IMR-90 (cell line): ENCODE measurements around the gene KPNA1. TPM values are rescaled to one million over a fixed set of nuclear protein-coding genes. Genes with fewer than 3 reads are reported as not detected.

Source experiments
- ATAC-seq: fragments of 200-7000 bp; cut with Tn5 transposase; 2 replicates; pipeline ENCODE4 v1.9.1; 2020; ENCODE audit warnings: low read depth, mild to moderate bottlenecking, moderate library complexity
- BruUV-seq: library from RNA; stranded (reverse); fragments of 400-500 nt; replicated peaks from 2 replicates; lab custom pipeline; 2021; lab: Mats Ljungman, UMichigan
- CTCF ChIA-PET: fragments of 300-600 bp; formaldehyde crosslinking; extraction: SDS; loops from one replicate; lab custom pipeline; 2021; ENCODE audit warnings: antibody characterized with exemption; lab: Yijun Ruan, JAX
- POLR2A ChIA-PET: fragments of 300-600 bp; sonication (Branson Sonifier 250); formaldehyde crosslinking; loops from one replicate; lab custom pipeline; 2022; ENCODE audit warnings: antibody characterized with exemption; ENCODE audit not compliant: unreplicated experiment; lab: Charles Lee
- DNase-seq: peaks from one replicate; pipeline ENCODE4 v3.0.0; 2013
- H2AFZ ChIP-seq: replicated peaks from 2 replicates; pipeline ENCODE3; 2013; ENCODE audit warnings: low read length, mild to moderate bottlenecking; ENCODE audit not compliant: poor library complexity
- H2AK5ac ChIP-seq: 2 replicates; pipeline ENCODE4 v1.6.1; 2013; ENCODE audit warnings: low read depth, low read length, inconsistent platforms
- H2AK9ac ChIP-seq: replicated peaks from 2 replicates; pipeline ENCODE3; 2013; ENCODE audit warnings: mild to moderate bottlenecking, low read depth, low read length, moderate library complexity; ENCODE audit not compliant: poor library complexity
- H2BK120ac ChIP-seq: 2 replicates; pipeline ENCODE4 v1.6.1; 2013; ENCODE audit warnings: low read depth, low read length, inconsistent platforms
- H2BK15ac ChIP-seq: 3 replicates; pipeline ENCODE4 v1.6.1; 2013; ENCODE audit warnings: low read depth, low read length, inconsistent platforms
- H2BK20ac ChIP-seq: 2 replicates; pipeline ENCODE4 v1.6.1; 2013; ENCODE audit warnings: low read depth, mild to moderate bottlenecking, inconsistent platforms, low read length, moderate library complexity
- H2BK5ac ChIP-seq: 2 replicates; pipeline ENCODE4 v1.6.1; 2013; ENCODE audit warnings: mild to moderate bottlenecking, low read depth, low read length, inconsistent platforms; ENCODE audit not compliant: poor library complexity, severe bottlenecking
- H3K14ac ChIP-seq: replicated peaks from 2 replicates; pipeline ENCODE4 v1.6.1; 2013; ENCODE audit warnings: low read depth, low read length, inconsistent platforms
- H3K18ac ChIP-seq: 2 replicates; pipeline ENCODE4 v1.6.1; 2013; ENCODE audit warnings: low read depth, low read length, control low read depth
- H3K23ac ChIP-seq: 2 replicates; pipeline ENCODE4 v1.6.1; 2013; ENCODE audit warnings: low read depth, low read length, inconsistent platforms
- H3K27ac ChIP-seq: 2 replicates; pipeline ENCODE4 v1.5.1; 2013; ENCODE audit warnings: mild to moderate bottlenecking, control low read depth, low read length; ENCODE audit not compliant: insufficient read depth
- H3K27me3 ChIP-seq: 2 replicates; pipeline ENCODE4 v1.6.1; 2013; ENCODE audit warnings: low read length; ENCODE audit not compliant: control insufficient read depth, insufficient read depth
- H3K36me3 ChIP-seq: 2 replicates; pipeline ENCODE4 v1.6.1; 2013; ENCODE audit warnings: low read length, mixed read lengths; ENCODE audit not compliant: control insufficient read depth, insufficient read depth
- H3K4ac ChIP-seq: 2 replicates; pipeline ENCODE4 v1.6.1; 2013; ENCODE audit warnings: low read depth, low read length, inconsistent platforms
- H3K4me1 ChIP-seq: 2 replicates; pipeline ENCODE4 v1.6.1; 2013; ENCODE audit warnings: low read length, mixed read lengths; ENCODE audit not compliant: control insufficient read depth, insufficient read depth
- H3K4me2 ChIP-seq: 2 replicates; pipeline ENCODE4 v1.6.1; 2013; ENCODE audit warnings: low read depth, mild to moderate bottlenecking, control low read depth, low read length, moderate library complexity
- H3K4me3 ChIP-seq: 2 replicates; pipeline ENCODE4 v1.5.1; 2013; ENCODE audit warnings: low read depth, mild to moderate bottlenecking, control low read depth, low read length, moderate library complexity; ENCODE audit not compliant: insufficient read depth
- H3K56ac ChIP-seq: 2 replicates; pipeline ENCODE4 v1.6.1; 2013; ENCODE audit warnings: low read length, inconsistent platforms; ENCODE audit not compliant: insufficient read depth; ENCODE audit errors: extremely low read depth
- H3K79me1 ChIP-seq, 2 experiments: 2 replicates each; pipeline ENCODE4 v1.6.1; 2013; ENCODE audit warnings: low read length in 2 of 2, inconsistent platforms in 1 of 2, low read depth in 1 of 2
- H3K9ac ChIP-seq: 2 replicates; pipeline ENCODE4 v1.6.1; 2013; ENCODE audit warnings: low read depth, low read length, control low read depth
- H3K9me1 ChIP-seq: 2 replicates; pipeline ENCODE4 v1.6.1; 2013; ENCODE audit warnings: low read length, inconsistent platforms; ENCODE audit not compliant: insufficient read depth
- H3K9me3 ChIP-seq: 2 replicates; pipeline ENCODE4 v1.6.1; 2013; ENCODE audit warnings: low read length; ENCODE audit not compliant: control insufficient read depth, insufficient read depth
- H4K20me1 ChIP-seq: 2 replicates; pipeline ENCODE4 v1.6.1; 2013; ENCODE audit warnings: low read length, inconsistent platforms; ENCODE audit not compliant: insufficient read depth
- H4K5ac ChIP-seq: 2 replicates; pipeline ENCODE4 v1.6.1; 2013; ENCODE audit warnings: mild to moderate bottlenecking, low read depth, low read length, control low read depth
- H4K8ac ChIP-seq, 2 experiments: 2 replicates each; pipeline ENCODE4 v1.6.1; 2013; ENCODE audit warnings: low read depth in 2 of 2, low read length in 2 of 2, control low read depth in 1 of 2, inconsistent platforms in 1 of 2
- H4K91ac ChIP-seq: 2 replicates; pipeline ENCODE4 v1.6.1; 2013; ENCODE audit warnings: low read depth, low read length, inconsistent platforms; ENCODE audit not compliant: insufficient read depth
- BHLHE40 ChIP-seq: fragments of 150-350 bp; IDR thresholded peaks from 2 replicates; pipeline ENCODE4 v1.6.1; 2016; ENCODE audit warnings: mild to moderate bottlenecking, low read depth, low read length
- CEBPB ChIP-seq: IDR thresholded peaks from 2 replicates; pipeline ENCODE4 v1.6.1; 2012; ENCODE audit warnings: low read depth, low read length, improper control_type of control experiment
- CHD1 ChIP-seq: IDR thresholded peaks from 2 replicates; pipeline ENCODE4 v1.6.1; 2012; ENCODE audit warnings: low read depth, low read length, improper control_type of control experiment
- ELK1 ChIP-seq: fragments of 150-350 bp; IDR thresholded peaks from 2 replicates; pipeline ENCODE4 v1.6.1; 2016; ENCODE audit warnings: low read depth, mild to moderate bottlenecking, low read length, moderate library complexity, borderline replicate concordance
- FOS ChIP-seq: fragments of 150-350 bp; IDR thresholded peaks from 2 replicates; pipeline ENCODE4 v1.6.1; 2016; ENCODE audit warnings: low read depth, low read length
- MAFK ChIP-seq: IDR thresholded peaks from 2 replicates; pipeline ENCODE4 v1.6.1; 2012; ENCODE audit warnings: low read depth, low read length, improper control_type of control experiment
- MAZ ChIP-seq: IDR thresholded peaks from 2 replicates; pipeline ENCODE4 v1.6.1; 2012; ENCODE audit warnings: low read depth, mild to moderate bottlenecking, low read length, improper control_type of control experiment, moderate library complexity, borderline replicate concordance
- MXI1 ChIP-seq: IDR thresholded peaks from 2 replicates; pipeline ENCODE4 v1.6.1; 2012; ENCODE audit warnings: low read depth, mild to moderate bottlenecking, low read length, moderate library complexity, borderline replicate concordance
- NFE2L2 ChIP-seq: fragments of 150-350 bp; IDR thresholded peaks from 2 replicates; pipeline ENCODE4 v1.6.1; 2016; ENCODE audit warnings: low read depth, mild to moderate bottlenecking, low read length
- POLR2A ChIP-seq: IDR thresholded peaks from 2 replicates; pipeline ENCODE4 v1.6.1; 2012; ENCODE audit warnings: mild to moderate bottlenecking, low read depth, low read length
- RAD21 ChIP-seq: IDR thresholded peaks from 2 replicates; pipeline ENCODE4 v1.6.1; 2012; ENCODE audit warnings: low read length, improper control_type of control experiment
- RCOR1 ChIP-seq: IDR thresholded peaks from 2 replicates; pipeline ENCODE4 v1.6.1; 2012; ENCODE audit warnings: mild to moderate bottlenecking, low read length, improper control_type of control experiment; ENCODE audit not compliant: insufficient replicate concordance
- RFX5 ChIP-seq: IDR thresholded peaks from 2 replicates; pipeline ENCODE4 v1.8.0; 2012; ENCODE audit warnings: low read depth, mild to moderate bottlenecking, low read length, moderate library complexity
- SMC3 ChIP-seq: fragments of 150-350 bp; IDR thresholded peaks from 2 replicates; pipeline ENCODE4 v1.6.1; 2016; ENCODE audit warnings: low read depth, mild to moderate bottlenecking, antibody characterized with exemption, low read length, moderate library complexity
- WGBS, 2 experiments: methylation state at CpG; one replicate each; pipeline versions ENCODE4 v1.1.5 to v1.1.7; 2013; ENCODE audit warnings: missing lambda C conversion rate in 2 of 2; ENCODE audit not compliant: insufficient read length in 1 of 2; ENCODE audit errors: extremely low coverage in 2 of 2; 5-methylcytosine and 5-hydroxymethylcytosine counted together
- dilution Hi-C: fragments of 300-500 bp; cut with HindIII; formaldehyde crosslinking; loops from one replicate; pipeline ENCODE4 v1.14.3; 2018; ENCODE audit warnings: low sequenced_read_pairs; ENCODE audit not compliant: unreplicated experiment
- in situ Hi-C: fragments of 300-500 bp; cut with MboI; formaldehyde crosslinking; loops from 3 replicates; pipeline ENCODE4 v1.14.3; 2019; ENCODE audit warnings: low sequenced_read_pairs, inconsistent platforms, mixed read lengths
- intact Hi-C: fragments of 100-400 bp; cut with micrococcal nuclease; formaldehyde crosslinking; loops from 2 replicates; pipeline ENCODE4 v1.10.0; 2022
- polyA plus RNA-seq, 3 experiments: library from polyadenylated mRNA; depleted of rRNA; stranded (reverse); fragments of >200 nt; gene quantifications; 2 replicates each; pipeline ENCODE4 v1.2.3, GENCODE V29; 2012; ENCODE audit warnings: low replicate concordance in 1 of 3
- total RNA-seq: library from RNA; depleted of rRNA; stranded (reverse); fragments of >200 nt; gene quantifications from 2 replicates; pipeline ENCODE4 v1.2.3, GENCODE V29; 2012
- TF ChIP-seq, protein P1 (sequence below): fragments of 150-350 bp; IDR thresholded peaks from 2 replicates; pipeline ENCODE4 v1.6.1; 2017; ENCODE audit warnings: mild to moderate bottlenecking, antibody characterized with exemption, low read length, low read depth
- TF ChIP-seq, protein P2 (sequence below): conservative IDR thresholded peaks from 2 replicates; pipeline ENCODE4 v1.5.1; 2012; ENCODE audit warnings: mild to moderate bottlenecking, low read depth, low read length, improper control_type of control experiment

The KPNA1 gene
- total and polyA plus RNA-seq, 2 of the 4 experiments (the other 2 are of a cell fraction): 30.6 to 112 TPM

DNA sequence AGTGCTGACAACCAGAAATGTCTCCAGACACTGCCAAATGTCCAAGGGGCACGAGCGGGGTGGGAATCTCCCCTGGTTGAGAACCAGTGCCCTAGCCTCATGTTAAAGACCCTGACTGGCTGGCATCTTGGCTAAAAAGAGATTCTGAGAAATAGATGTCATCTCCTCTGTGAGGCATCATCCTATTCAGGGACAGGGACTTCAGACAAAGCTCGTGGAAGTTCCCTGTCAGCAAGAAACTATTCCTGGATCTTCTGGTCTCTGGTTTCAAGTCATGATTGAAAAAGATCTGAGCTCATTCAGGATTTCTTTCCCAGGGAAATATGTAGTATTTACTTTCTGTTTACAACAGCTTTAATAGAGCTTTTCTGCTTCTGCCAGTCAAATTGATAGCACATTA, 109.7 kb downstream of the KPNA1 start:
- Histone ChIP-seq H3K4me1 (no peaks in the 10 kb centered on the region), H3K4me2 (no peak overlapping the region), H3K4me3 (no peak overlapping the region), H4K91ac (no peak overlapping the region), H2AK9ac (no peak overlapping the region), H2BK5ac (no peak overlapping the region), H3K9me1 (no peaks in the 10 kb centered on the region), H3K9ac (no peak overlapping the region), H3K56ac (no peak overlapping the region), H3K27me3 (no peaks in the 10 kb centered on the region), H2BK20ac (no peak overlapping the region), H3K4ac (no peak overlapping the region), H4K5ac (no peak overlapping the region), H3K27ac (no peak overlapping the region), H2AFZ (no peak overlapping the region), H4K8ac (no peak overlapping the region), H2BK15ac (no peak overlapping the region), H2BK120ac (no peak overlapping the region), H3K79me1 (peaks cover 3% of the 10 kb centered on the region in 2 experiments; a peak in 3 of 4 replicates), H3K9me3 (no peaks in the 10 kb centered on the region), H3K23ac (no peak overlapping the region), H4K20me1 (no peaks in the 10 kb centered on the region), H3K18ac (no peak overlapping the region), H3K14ac (no peak overlapping the region), H3K36me3 (peaks cover 15% of the 10 kb centered on the region), H2AK5ac (no peak overlapping the region)
- TF ChIP-seq MXI1 (no peak), NFE2L2 (no peak), SMC3 (no peak), MAFK (no peak), BHLHE40 (no peak), CEBPB (no peak), FOS (no peak), CHD1 (no peak), RCOR1 (no peak), RFX5 (no peak), ELK1 (no peak), RAD21 (no peak), POLR2A (no peak), MAZ (no peak)
- TF ChIP-seq, protein P1, sequence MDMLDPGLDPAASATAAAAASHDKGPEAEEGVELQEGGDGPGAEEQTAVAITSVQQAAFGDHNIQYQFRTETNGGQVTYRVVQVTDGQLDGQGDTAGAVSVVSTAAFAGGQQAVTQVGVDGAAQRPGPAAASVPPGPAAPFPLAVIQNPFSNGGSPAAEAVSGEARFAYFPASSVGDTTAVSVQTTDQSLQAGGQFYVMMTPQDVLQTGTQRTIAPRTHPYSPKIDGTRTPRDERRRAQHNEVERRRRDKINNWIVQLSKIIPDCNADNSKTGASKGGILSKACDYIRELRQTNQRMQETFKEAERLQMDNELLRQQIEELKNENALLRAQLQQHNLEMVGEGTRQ: no peak
- TF ChIP-seq, protein P2, sequence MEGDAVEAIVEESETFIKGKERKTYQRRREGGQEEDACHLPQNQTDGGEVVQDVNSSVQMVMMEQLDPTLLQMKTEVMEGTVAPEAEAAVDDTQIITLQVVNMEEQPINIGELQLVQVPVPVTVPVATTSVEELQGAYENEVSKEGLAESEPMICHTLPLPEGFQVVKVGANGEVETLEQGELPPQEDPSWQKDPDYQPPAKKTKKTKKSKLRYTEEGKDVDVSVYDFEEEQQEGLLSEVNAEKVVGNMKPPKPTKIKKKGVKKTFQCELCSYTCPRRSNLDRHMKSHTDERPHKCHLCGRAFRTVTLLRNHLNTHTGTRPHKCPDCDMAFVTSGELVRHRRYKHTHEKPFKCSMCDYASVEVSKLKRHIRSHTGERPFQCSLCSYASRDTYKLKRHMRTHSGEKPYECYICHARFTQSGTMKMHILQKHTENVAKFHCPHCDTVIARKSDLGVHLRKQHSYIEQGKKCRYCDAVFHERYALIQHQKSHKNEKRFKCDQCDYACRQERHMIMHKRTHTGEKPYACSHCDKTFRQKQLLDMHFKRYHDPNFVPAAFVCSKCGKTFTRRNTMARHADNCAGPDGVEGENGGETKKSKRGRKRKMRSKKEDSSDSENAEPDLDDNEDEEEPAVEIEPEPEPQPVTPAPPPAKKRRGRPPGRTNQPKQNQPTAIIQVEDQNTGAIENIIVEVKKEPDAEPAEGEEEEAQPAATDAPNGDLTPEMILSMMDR: no peak
- in situ Hi-C loops: no loop called here
- CTCF ChIA-PET: no interaction called here
- DNase-seq (no peak), ATAC-seq (no peak)
- intact Hi-C loops: no loop called here
- dilution Hi-C loops: no loop called here
- WGBS, 2 experiments: 100% methylated on average over 2 of the region's 3 CpGs; no CpG with 5 or more reads in 1 of the 2 experiments
- POLR2A ChIA-PET: no interaction called here
- no TSS peak for BruUV-seq
